OCI-LY1 (cell line): ENCODE data around the gene NTHL1.

ENCODE experiments used
- H2AFZ ChIP-seq: fragments of 200-600 bp; sonication (generic), shearing (Covaris generic); 2 replicates; pipeline ENCODE4 v1.6.0; 2014; ENCODE audit warnings: antibody characterized with exemption, mild to moderate bottlenecking, low read length
- H3F3A ChIP-seq: fragments of 200-600 bp; sonication (generic), shearing (Covaris generic); 2 replicates; pipeline ENCODE4 v1.6.0; 2014; ENCODE audit warnings: mild to moderate bottlenecking, antibody characterized with exemption, low read length, moderate library complexity; ENCODE audit not compliant: insufficient read depth
- H3K27ac ChIP-seq: fragments of 200-600 bp; sonication (generic); 2 replicates; pipeline ENCODE4 v1.5.1; 2014; ENCODE audit warnings: low read length, mixed run types, mild to moderate bottlenecking, low read depth; ENCODE audit not compliant: poor library complexity, severe bottlenecking
- H3K27me3 ChIP-seq: fragments of 200-600 bp; sonication (generic); 2 replicates; pipeline ENCODE4 v1.6.0; 2014; ENCODE audit warnings: antibody characterized with exemption, mild to moderate bottlenecking, low read length, moderate library complexity; ENCODE audit not compliant: insufficient read depth
- H3K36me3 ChIP-seq: fragments of 200-600 bp; sonication (generic); 2 replicates; pipeline ENCODE4 v1.6.1; 2014; ENCODE audit warnings: mild to moderate bottlenecking, antibody characterized with exemption, low read length, moderate library complexity, mixed read lengths; ENCODE audit not compliant: insufficient read depth
- H3K4me1 ChIP-seq: fragments of 200-600 bp; sonication (generic); 2 replicates; pipeline ENCODE4 v1.5.1; 2014; ENCODE audit warnings: mild to moderate bottlenecking, low read length, moderate library complexity; ENCODE audit not compliant: insufficient read depth, severe bottlenecking
- H3K4me2 ChIP-seq: fragments of 200-600 bp; sonication (generic), shearing (Covaris generic); 2 replicates; pipeline ENCODE4 v1.6.1; 2014; ENCODE audit warnings: low read length
- H3K4me3 ChIP-seq: fragments of 200-600 bp; sonication (generic); 2 replicates; pipeline ENCODE4 v1.5.1; 2014; ENCODE audit warnings: low read length, low read depth, mild to moderate bottlenecking, mixed read lengths; ENCODE audit not compliant: poor library complexity, severe bottlenecking
- H3K79me2 ChIP-seq: fragments of 200-600 bp; shearing (Covaris generic); 2 replicates; pipeline ENCODE4 v1.6.1; 2016; ENCODE audit warnings: mixed run types, low read length, mixed read lengths; ENCODE audit not compliant: insufficient read depth
- H3K9ac ChIP-seq: fragments of 200-600 bp; sonication (generic), shearing (Covaris generic); 2 replicates; pipeline ENCODE4 v1.6.1; 2014; ENCODE audit warnings: mild to moderate bottlenecking, low read length, mixed read lengths
- H3K9me2 ChIP-seq: fragments of 200-600 bp; sonication (generic), shearing (Covaris generic); 2 replicates; pipeline ENCODE4 v1.6.1; 2014; ENCODE audit warnings: low read depth, mild to moderate bottlenecking, low read length, mixed read lengths
- H3K9me3 ChIP-seq: fragments of 200-600 bp; shearing (Covaris generic); 2 replicates; pipeline ENCODE4 v1.6.1; 2014; ENCODE audit warnings: low read length, mixed read lengths
- H4K20me1 ChIP-seq: fragments of 200-600 bp; sonication (generic), shearing (Covaris generic); 2 replicates; pipeline ENCODE4 v1.6.0; 2016; ENCODE audit warnings: mild to moderate bottlenecking, low read length; ENCODE audit not compliant: insufficient read depth
- CTCF ChIP-seq: fragments of 200-600 bp; sonication (generic), shearing (Covaris generic); IDR thresholded peaks from 2 replicates; pipeline ENCODE4 v1.5.1; 2017; ENCODE audit warnings: mild to moderate bottlenecking, antibody characterized with exemption, low read length, moderate library complexity, mixed read lengths
- EZH2 ChIP-seq: fragments of 200-600 bp; sonication (generic), shearing (Covaris generic); IDR thresholded peaks from 2 replicates; pipeline ENCODE4 v1.8.0; 2017; ENCODE audit warnings: borderline replicate concordance, mixed run types, mild to moderate bottlenecking, antibody characterized with exemption, low read length, moderate library complexity, mixed read lengths

The NTHL1 gene

GRCh38 chr16:2077016-2077415 lies 29.4 kb upstream of the NTHL1 start:
- Histone ChIP-seq H3K4me3 (no peak overlapping the region), H3K9ac (no peak overlapping the region), H2AFZ (no peak overlapping the region), H3K79me2 (no peaks in the 10 kb centered on the region), H3K27ac (no peak overlapping the region), H3K4me1 (no peaks in the 10 kb centered on the region), H3K9me2 (no peaks in the 10 kb centered on the region), H3K36me3 (peaks cover 11% of the 10 kb centered on the region; the same call in 1 of the 2 replicates), H3K27me3 (no peaks in the 10 kb centered on the region), H4K20me1 (no peaks in the 10 kb centered on the region), H3K9me3 (no peaks in the 10 kb centered on the region), H3F3A (no peaks in the 10 kb centered on the region), H3K4me2 (no peak overlapping the region)
- TF ChIP-seq CTCF (no peak), EZH2 (no peak)

GRCh38 chr16:2076072-2076865 lies 28.6 kb upstream of the NTHL1 start:
- H3F3A ChIP-seq = no peaks in the 10 kb centered on the region
- no peak overlapping the region for H3K4me3 ChIP-seq
- TF ChIP-seq CTCF = no peak
- TF ChIP-seq EZH2 = no peak
- peaks cover 7% of the 10 kb centered on the region; the same call in 1 of the 2 replicates for H3K36me3 ChIP-seq
- no peak overlapping the region for H2AFZ ChIP-seq
- H3K9ac ChIP-seq = no peak overlapping the region
- no peaks in the 10 kb centered on the region for H3K9me3 ChIP-seq
- no peaks in the 10 kb centered on the region for H3K9me2 ChIP-seq
- no peaks in the 10 kb centered on the region for H4K20me1 ChIP-seq
- H3K4me2 ChIP-seq = no peak overlapping the region
- no peaks in the 10 kb centered on the region for H3K27me3 ChIP-seq
- no peak overlapping the region for H3K27ac ChIP-seq
- no peaks in the 10 kb centered on the region for H3K79me2 ChIP-seq
- H3K4me1 ChIP-seq = no peaks in the 10 kb centered on the region

GRCh38 chr16:2075631-2076030 lies 28.0 kb upstream of the NTHL1 start:
- Histone ChIP-seq H3K79me2 (no peaks in the 10 kb centered on the region), H2AFZ (no peak overlapping the region), H3K9me2 (no peaks in the 10 kb centered on the region), H3K36me3 (peaks cover 7% of the 10 kb centered on the region; the same call in 1 of the 2 replicates), H3K4me2 (no peak overlapping the region), H4K20me1 (no peaks in the 10 kb centered on the region), H3K9me3 (no peaks in the 10 kb centered on the region), H3F3A (no peaks in the 10 kb centered on the region), H3K4me1 (no peaks in the 10 kb centered on the region), H3K27ac (no peak overlapping the region), H3K27me3 (no peaks in the 10 kb centered on the region), H3K9ac (no peak overlapping the region), H3K4me3 (no peak overlapping the region)
- no peak for TF ChIP-seq CTCF
- no peak for TF ChIP-seq EZH2
